Activated T-cell treated with anti-CD3 and anti-CD28 coated beads for 48 hours (primary cell): ENCODE data around the gene SELENOW.
"Not testable (repeated sequence)": the region's sequence is repeated elsewhere in the genome, so short reads cannot be mapped to it uniquely, and the experiment has no call there.

Experiments
- DNase-seq: peaks from one replicate; pipeline ENCODE4 v3.0.0-alpha.2; 2020; ENCODE audit warnings: low read depth

Gene SELENOW

DNA sequence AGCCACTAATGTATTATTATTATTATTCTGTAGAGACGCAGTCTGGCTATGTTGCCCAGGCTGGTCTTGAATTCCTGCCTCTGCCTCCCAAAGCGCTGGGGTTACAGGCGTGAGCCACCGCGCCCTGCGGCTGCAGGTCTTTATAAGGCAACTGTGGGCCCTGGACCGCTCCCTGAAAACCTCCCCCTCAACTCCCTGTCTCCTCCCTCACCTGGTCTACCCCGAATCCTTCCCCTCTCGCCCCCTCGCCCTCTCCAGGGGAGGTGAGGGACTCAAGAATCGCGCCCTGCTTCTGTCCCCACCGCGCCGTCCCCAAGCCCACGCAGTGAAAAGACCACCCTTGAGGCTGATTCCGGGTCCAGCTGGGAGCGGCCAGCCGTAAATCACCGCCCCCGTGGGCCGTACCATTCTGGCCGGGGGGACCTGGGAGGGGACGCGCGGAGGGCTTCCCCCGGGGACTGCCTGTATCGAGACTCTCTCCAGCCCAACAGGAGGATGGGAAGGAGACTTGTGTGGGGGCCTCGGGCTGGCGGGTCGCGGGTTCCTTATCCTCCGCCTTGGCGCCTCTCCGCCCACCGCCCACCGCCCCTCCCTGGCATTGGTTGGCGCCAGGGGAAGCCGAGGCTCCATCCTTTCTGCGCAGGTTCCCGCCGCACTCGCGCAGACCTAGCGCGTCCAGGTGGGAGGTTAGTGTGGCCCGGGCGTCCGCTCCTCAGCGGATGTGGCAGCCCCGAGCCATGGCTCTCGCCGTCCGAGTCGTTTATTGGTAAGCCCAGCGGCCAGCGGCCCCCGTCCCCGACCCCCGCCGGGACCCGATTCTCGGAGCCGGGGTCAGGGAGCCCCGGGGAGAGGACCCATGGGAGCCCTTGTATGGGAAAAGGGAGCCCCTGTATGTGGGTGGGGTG is at the start of gene SELENOW:
SELENOW (plus strand) TSS at position 655 of the 905 bp plus-strand sequence; CDS start at position 738, 83 bp downstream.
- peak; percentile 79 for DNase-seq

- DNase-seq, result no peak
Measured at GRCh38 chr19:47729468-47729798, 49.1 kb upstream of the SELENOW start.

GRCh38 chr19:47729799-47730520 is 48.5 kb upstream of the SELENOW start:
- peak; percentile 73 for DNase-seq

- DNase-seq, result no peak
Measured at GRCh38 chr19:47730521-47730889, 48.0 kb upstream of the SELENOW start.

- DNase-seq, result no peak
Measured at GRCh38 chr19:47730910-47731309, 47.6 kb upstream of the SELENOW start.

- no peak for DNase-seq
Measured at GRCh38 chr19:47735131-47735530, 43.4 kb upstream of the SELENOW start.

- no peak for DNase-seq
Measured at GRCh38 chr19:47740866-47741519, 37.5 kb upstream of the SELENOW start.

DNA sequence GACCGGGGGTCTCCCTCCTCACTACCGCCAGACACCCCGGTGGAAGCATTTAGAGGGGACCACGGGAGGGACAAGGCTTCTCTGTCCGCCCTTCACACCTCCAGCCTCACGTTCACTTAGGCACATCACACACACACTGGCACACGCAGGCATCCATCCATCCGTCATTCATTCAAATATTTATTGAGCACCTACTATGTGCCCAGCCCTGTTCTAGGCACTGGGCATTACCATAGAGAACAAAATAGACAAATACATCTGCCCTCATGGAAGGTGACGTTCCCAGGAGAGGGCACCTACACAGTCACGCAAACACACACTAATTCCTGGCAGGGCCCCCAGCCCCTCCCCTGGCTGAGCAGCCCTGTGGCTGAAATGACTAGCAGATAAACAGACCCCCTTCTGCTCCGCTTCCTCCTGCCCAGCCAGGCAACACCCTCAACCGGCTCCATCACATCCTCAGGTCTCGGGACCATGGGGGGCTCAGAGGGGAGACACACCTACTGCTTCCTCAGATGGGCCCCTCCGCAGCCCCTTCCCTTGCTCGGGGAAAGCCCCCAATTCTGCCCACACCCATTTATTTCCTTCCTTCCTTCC is 36.9 kb upstream of the SELENOW start:
- DNase-seq, result no peak

GRCh38 chr19:47742634-47743033 is 35.9 kb upstream of the SELENOW start:
- DNase-seq, result no peak

DNA sequence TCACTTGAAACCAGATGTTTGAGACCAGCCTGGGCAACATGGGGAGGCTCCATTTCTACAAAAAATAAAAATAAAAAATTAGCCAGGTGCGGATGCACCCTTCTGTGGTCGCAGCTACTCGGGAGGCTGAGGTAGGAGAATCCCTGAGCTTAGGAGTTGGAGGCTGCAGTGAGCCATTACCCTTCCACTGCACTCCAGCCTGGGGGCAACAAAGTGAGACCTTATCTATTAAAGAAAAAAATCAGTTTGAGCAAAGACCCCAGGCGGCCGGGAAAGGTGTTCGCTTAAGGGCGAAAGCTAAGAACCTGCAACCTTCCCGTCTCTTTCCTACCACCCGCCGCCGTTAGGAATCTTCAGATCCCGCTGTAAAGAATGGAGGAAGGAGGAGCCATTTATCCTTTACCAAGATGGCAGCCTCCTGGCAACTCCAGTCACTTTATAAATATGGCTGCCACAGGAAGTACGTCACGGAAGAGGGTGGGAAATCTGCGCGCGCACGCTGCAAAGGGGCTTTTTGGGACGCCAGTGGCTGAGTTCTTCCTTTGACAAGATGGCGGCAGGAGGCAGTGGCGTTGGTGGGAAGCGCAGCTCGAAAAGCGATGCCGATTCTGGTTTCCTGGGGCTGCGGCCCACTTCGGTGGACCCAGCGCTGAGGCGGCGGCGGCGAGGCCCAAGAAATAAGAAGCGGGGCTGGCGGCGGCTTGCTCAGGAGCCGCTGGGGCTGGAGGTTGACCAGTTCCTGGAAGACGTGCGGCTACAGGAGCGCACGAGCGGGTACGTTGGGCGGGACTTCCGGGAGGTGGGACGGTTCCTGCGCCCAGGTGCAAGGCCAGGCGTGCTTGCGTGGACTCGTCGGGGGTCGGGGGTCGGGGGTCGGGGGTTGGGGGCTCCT is 33.2 kb upstream of the SELENOW start, which contains the start of gene NOP53:
NOP53 (plus strand) TSS at position 537 of the 892 bp plus-strand sequence; CDS start at position 551, 14 bp downstream.
- peak; percentile 93 for DNase-seq

DNA sequence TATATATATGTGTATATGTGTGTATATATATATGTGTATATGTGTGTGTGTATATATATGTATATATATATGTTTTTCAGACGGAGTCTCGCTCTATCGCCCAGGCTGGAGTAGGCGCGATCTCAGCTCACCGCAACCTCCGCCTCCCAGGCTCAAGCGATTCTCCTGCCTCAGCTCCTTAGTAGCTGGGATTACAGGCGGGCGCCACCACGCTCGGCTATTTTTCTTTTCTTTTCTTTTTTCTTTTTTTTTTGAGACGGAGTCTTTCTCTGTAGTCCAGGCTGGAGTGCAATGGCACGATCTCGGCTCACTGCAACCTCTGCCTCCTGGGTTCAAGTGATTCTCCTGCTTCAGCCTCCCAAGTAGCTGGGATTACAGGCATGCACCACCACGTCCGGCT is 32.4 kb upstream of the SELENOW start:
- DNase-seq, result not testable (repeated sequence)

GRCh38 chr19:47749326-47749725 is 29.2 kb upstream of the SELENOW start:
- DNase-seq, result no peak

- no peak for DNase-seq
Measured at GRCh38 chr19:47750752-47751151, 27.8 kb upstream of the SELENOW start.

DNA sequence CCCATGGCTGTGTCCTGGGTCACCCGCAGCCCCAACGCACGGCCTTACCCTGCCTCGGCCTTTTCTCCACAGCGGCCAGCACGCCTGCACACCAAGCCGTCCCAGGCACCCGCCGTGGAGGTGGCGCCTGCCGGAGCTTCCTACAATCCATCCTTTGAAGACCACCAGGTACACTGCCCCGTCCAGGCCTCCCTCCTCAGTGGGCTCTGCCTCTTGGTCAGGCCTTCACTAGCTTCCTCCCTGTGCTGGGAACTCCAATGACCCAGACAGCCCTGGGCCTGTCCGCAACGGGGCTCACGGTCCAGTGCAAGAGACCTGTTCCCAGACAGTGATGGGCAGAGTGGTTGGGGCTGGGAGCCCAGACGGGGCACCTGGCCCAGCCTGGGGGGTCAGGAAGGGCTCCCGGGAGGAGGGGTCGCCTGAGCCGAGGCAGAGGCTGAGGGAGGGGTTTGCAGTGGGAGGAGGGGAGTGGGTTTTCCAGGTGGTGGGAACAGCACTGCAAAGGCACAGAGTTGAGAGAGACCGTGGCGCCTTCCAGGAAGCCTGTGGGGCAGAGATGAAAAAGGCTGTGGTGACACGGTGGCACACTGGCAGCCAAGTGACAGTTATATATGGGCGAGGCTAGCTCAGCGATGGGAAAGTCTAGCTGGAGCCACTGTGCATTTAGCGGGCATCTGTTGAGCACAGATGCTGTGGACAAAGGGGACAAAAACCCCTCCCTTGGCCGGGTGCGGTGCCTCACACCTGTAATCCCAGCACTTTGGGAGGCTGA is 25.9 kb upstream of the SELENOW start:
- DNase-seq, result no peak

- DNase-seq, result no peak
Measured at GRCh38 chr19:47754206-47755064, 24.1 kb upstream of the SELENOW start.

DNA sequence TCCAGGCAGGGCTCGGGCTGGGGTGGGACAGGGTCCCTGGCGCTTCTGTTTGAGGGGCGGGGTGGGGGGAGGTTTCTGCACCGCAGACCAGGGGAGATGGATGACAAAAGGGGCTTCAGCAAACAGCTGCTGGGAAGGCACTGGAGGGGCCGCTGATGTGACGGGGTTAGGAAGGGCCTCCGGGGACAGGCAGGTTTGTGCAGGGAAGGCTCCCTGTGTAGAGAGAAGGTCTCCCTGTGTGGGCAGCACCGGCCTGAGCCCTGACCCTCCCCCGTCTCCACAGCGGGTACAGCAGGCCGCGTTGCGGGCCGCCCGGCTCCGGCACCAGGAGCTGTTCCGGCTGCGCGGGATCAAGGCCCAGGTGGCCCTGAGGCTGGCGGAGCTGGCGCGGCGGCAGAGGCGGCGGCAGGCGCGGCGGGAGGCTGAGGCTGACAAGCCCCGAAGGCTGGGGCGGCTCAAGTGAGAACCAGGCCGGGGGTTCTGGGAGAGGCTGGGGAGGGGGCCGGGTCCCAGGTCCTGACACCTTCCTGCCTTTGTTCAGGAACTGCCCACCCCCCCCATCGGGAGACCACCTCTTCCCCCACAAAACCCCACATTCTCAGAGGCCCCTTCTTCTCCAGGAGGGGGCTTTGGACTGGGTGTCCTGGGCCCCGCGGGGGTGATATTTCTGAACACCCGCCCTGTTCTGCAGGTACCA is 23.3 kb upstream of the SELENOW start:
- DNase-seq, result no peak

DNA sequence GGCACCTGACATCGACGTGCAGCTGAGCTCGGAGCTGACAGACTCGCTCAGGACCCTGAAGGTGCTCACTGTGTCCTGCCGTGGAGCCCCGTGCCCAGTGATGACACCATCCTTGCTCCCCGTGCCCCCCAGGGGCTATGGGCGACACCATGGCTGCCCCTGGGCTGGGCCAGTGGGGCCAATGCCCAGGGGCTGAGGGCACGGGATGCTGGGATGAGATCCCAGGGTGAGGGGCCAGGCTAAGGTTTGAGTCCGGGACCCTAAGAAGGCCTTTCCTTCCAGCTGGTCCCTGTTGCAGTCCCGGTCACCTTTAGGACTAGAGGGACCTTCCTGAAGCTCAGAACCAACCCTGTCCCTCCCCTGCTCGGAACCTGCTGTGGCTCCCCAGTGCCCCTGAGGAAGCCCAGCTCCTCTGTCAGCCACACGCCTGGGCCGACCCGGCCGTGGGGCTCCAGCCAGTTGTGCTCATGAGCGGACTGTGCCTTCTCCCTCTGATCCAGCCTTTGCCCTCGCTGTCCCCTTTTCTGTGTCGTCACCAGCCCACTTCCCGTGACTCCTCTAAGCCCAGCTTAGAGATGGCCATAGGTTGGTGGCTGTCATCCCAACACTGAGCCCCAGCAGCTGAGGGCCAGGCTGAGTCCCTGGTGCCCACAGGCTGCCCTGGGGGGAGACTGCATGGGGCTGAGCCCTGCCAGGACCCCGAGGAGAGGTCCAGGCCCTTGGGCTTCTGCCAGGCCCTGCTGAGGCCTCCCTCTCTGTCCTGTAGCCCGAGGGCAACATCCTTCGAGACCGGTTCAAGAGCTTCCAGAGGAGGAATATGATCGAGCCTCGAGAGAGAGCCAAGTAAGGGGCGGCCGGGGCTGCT is 22.5 kb upstream of the SELENOW start:
- DNase-seq, result no peak

DNA sequence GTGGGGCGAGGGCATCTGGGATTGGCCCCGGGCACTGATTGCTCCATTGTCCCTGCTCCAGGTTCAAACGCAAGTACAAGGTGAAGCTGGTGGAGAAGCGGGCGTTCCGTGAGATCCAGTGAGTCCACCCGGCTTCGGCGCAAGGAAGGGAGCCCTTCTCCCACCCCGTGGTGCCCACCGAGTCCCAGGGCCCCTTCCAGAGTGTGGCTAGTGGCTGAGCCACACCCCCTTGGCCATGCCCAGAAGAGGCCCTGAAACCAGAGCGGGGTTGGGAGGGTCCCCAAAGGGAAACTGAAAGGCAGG is 21.9 kb upstream of the SELENOW start:
- DNase-seq, result no peak
